ENCODE measurements around the gene TBC1D2. TPM values are rescaled to one million over a fixed set of nuclear protein-coding genes. Genes with fewer than 3 reads are reported as not detected.

Gene TBC1D2
- total RNA-seq, 1 donor from 2014 or later: 5.0 TPM

GRCh38 chr9:98218562-98219363, 36.7 kb downstream of the TBC1D2 start:
- intact Hi-C loops (cut with micrococcal nuclease): no loop called here

- intact Hi-C loops (cut with micrococcal nuclease): no loop called here
These were observed 38.2 kb downstream of the TBC1D2 start for GRCh38 chr9:98217255-98217654.

- intact Hi-C loops (cut with micrococcal nuclease): no loop called here
These were observed 39.1 kb downstream of the TBC1D2 start for GRCh38 chr9:98216391-98216790.

GRCh38 chr9:98215821-98216220, 39.6 kb downstream of the TBC1D2 start:
- intact Hi-C loops (cut with micrococcal nuclease): no loop called here

- intact Hi-C loops (cut with micrococcal nuclease): no loop called here
These were observed 40.2 kb downstream of the TBC1D2 start for GRCh38 chr9:98215271-98215670.

GRCh38 chr9:98214811-98215210, 40.6 kb downstream of the TBC1D2 start:
- intact Hi-C loops (cut with micrococcal nuclease): no loop called here

- intact Hi-C loops (cut with micrococcal nuclease): no loop called here
These were observed 44.2 kb downstream of the TBC1D2 start for GRCh38 chr9:98211260-98211659.

GRCh38 chr9:98210435-98210834, 45.0 kb downstream of the TBC1D2 start:
- intact Hi-C loops (cut with micrococcal nuclease): no loop called here

- intact Hi-C loops (cut with micrococcal nuclease): loop anchor here (5.0 kb wide), 1 partner anchor 92 kb away; the partner anchor contains the start of gene TRIM14
These were observed 45.9 kb downstream of the TBC1D2 start for GRCh38 chr9:98209530-98209929.

- intact Hi-C loops (cut with micrococcal nuclease): loop anchor here (5.0 kb wide), 1 partner anchor 91 kb away; the partner anchor contains the start of gene TRIM14
These were observed 46.8 kb downstream of the TBC1D2 start for GRCh38 chr9:98208635-98209034.

- intact Hi-C loops (cut with micrococcal nuclease): loop anchor here (5.0 kb wide), 1 partner anchor 90 kb away; the partner anchor contains the start of gene TRIM14
These were observed 47.8 kb downstream of the TBC1D2 start for GRCh38 chr9:98207606-98208005.

GRCh38 chr9:98206754-98207153, 48.7 kb downstream of the TBC1D2 start:
- intact Hi-C loops (cut with micrococcal nuclease): loop anchor here (5.0 kb wide), 1 partner anchor 89 kb away; the partner anchor contains the start of gene TRIM14

- intact Hi-C loops (cut with micrococcal nuclease): loop anchor here (1.0 to 5.0 kb wide), 4 partner anchors 50 to 129 kb away; partner anchors contain the start of genes TBC1D2 and TRIM14
These were observed 50.8 kb downstream of the TBC1D2 start for GRCh38 chr9:98204692-98205091.

- intact Hi-C loops (cut with micrococcal nuclease): no loop called here
These were observed 52.3 kb downstream of the TBC1D2 start for GRCh38 chr9:98203153-98203552.

GRCh38 chr9:98202252-98202651, 53.2 kb downstream of the TBC1D2 start:
- intact Hi-C loops (cut with micrococcal nuclease): no loop called here

GRCh38 chr9:98201749-98202148, 53.7 kb downstream of the TBC1D2 start:
- intact Hi-C loops (cut with micrococcal nuclease): no loop called here

- intact Hi-C loops (cut with micrococcal nuclease): no loop called here
These were observed 54.3 kb downstream of the TBC1D2 start for GRCh38 chr9:98201102-98201501.

- intact Hi-C loops (cut with micrococcal nuclease): no loop called here
These were observed 55.9 kb downstream of the TBC1D2 start for GRCh38 chr9:98199388-98200033.

- intact Hi-C loops (cut with micrococcal nuclease): no loop called here
These were observed 59.8 kb downstream of the TBC1D2 start for GRCh38 chr9:98195671-98196070.

- intact Hi-C loops (cut with micrococcal nuclease): loop anchor here (1.0 to 5.0 kb wide), 3 partner anchors 75 to 119 kb away; partner anchors contain the start of gene TRIM14
These were observed 62.0 kb downstream of the TBC1D2 start for GRCh38 chr9:98193336-98193944.

- intact Hi-C loops (cut with micrococcal nuclease): loop anchor here (1.0 to 5.0 kb wide), 4 partner anchors 63 to 118 kb away; partner anchors contain the start of genes TBC1D2 and TRIM14
These were observed 62.7 kb downstream of the TBC1D2 start, which contains the start of gene CORO2A for GRCh38 chr9:98192503-98193335. CORO2A (minus strand) TSS chr9:98192637; CDS start chr9:98157660, 34,977 bp downstream.
